Cardiac muscle cell (in vitro differentiated cells and primary cell): ENCODE data around the gene RNASE11. TPM values are rescaled to one million over a fixed set of nuclear protein-coding genes. Genes with fewer than 3 reads are reported as not detected.
A peak's percentile ranks its signal among the peaks of the same experiment; 100 is the strongest.

Experiments used
- DNase-seq, 2 donors: peaks; one replicate each; pipeline versions ENCODE4 v3.0.0 to v3.0.0-alpha.2; 2010 to 2017; ENCODE audit warnings: low read depth in 1 of 2, low spot score in 1 of 2
- H3K27ac ChIP-seq: fragments of 200-600 bp; sonication (generic); 2 replicates; pipeline ENCODE4 v1.5.1; 2016
- H3K27me3 ChIP-seq: fragments of 200-600 bp; sonication (generic); 2 replicates; pipeline ENCODE4 v1.6.0; 2016; ENCODE audit warnings: control low read depth
- H3K36me3 ChIP-seq: fragments of 200-600 bp; sonication (generic); 2 replicates; pipeline ENCODE4 v1.5.1; 2016; ENCODE audit warnings: control low read depth
- H3K4me1 ChIP-seq: fragments of 200-600 bp; sonication (generic); 2 replicates; pipeline ENCODE4 v1.8.1; 2017; ENCODE audit warnings: low read depth, mild to moderate bottlenecking, mixed run types
- H3K4me3 ChIP-seq: fragments of 200-600 bp; sonication (generic); 2 replicates; pipeline ENCODE4 v1.5.1; 2016; ENCODE audit warnings: mild to moderate bottlenecking
- H3K9me3 ChIP-seq: fragments of 200-600 bp; sonication (generic); 2 replicates; pipeline ENCODE4 v1.5.1; 2017; ENCODE audit warnings: low read depth, mild to moderate bottlenecking, control low read depth
- CTCF ChIP-seq: IDR thresholded peaks from 2 replicates; pipeline ENCODE4 v1.5.1; 2012; ENCODE audit warnings: low read depth, mild to moderate bottlenecking, low read length
- polyA plus RNA-seq: library from polyadenylated mRNA; unstranded; fragments of >200 nt; fragmentation: Nextera tagmentation; extraction: Ambion mirVana; gene quantifications from 2 replicates; pipeline ENCODE4 v1.2.1, GENCODE V29; 2016
- total RNA-seq: library from RNA; depleted of rRNA; stranded (reverse); fragments of >200 nt; gene quantifications from 2 replicates; pipeline ENCODE4 v1.2.3, GENCODE V29; 2016

Gene RNASE11
- total RNA-seq (not detected in 2 replicates), polyA plus RNA-seq (not detected in 2 replicates)

- Histone ChIP-seq H3K9me3 (no peaks in the 10 kb centered on the region), H3K36me3 (no peaks in the 10 kb centered on the region), H3K4me1 (no peaks in the 10 kb centered on the region), H3K27me3 (no peaks in the 10 kb centered on the region), H3K4me3 (no peak within 1 kb of the TSS), H3K27ac (no peak within 1 kb of the TSS)
- no peak for DNase-seq
- no peak for TF ChIP-seq CTCF
Measured at GRCh38 chr14:20587489-20588154, at the start of gene RNASE11. Gene RNASE11, minus strand, starts transcription at chr14:20588001.

- no peaks in the 10 kb centered on the region for H3K4me1 ChIP-seq
- peak overlapping the region; percentile 43 for H3K4me3 ChIP-seq
- H3K27ac ChIP-seq: no peak overlapping the region
- no peak for TF ChIP-seq CTCF
- DNase-seq: peak; percentile 55 to 76
- peaks cover 41% of the 10 kb centered on the region for H3K27me3 ChIP-seq
- H3K9me3 ChIP-seq: no peaks in the 10 kb centered on the region
- H3K36me3 ChIP-seq: no peaks in the 10 kb centered on the region
Measured at GRCh38 chr14:20632831-20633691, 45.3 kb upstream of the RNASE11 start.

GRCh38 chr14:20632448-20632830, 44.6 kb upstream of the RNASE11 start:
- H3K4me3 ChIP-seq: peak overlapping the region; percentile 43
- peaks cover 46% of the 10 kb centered on the region for H3K27me3 ChIP-seq

GRCh38 chr14:20631880-20632389, 44.1 kb upstream of the RNASE11 start:
- no peak for TF ChIP-seq CTCF
- DNase-seq: peak; percentile 80

More at GRCh38 chr14:20632448-20632830, 44.6 kb upstream of the RNASE11 start:
- no peak for DNase-seq
- no peak for TF ChIP-seq CTCF
- Histone ChIP-seq H3K36me3 (no peaks in the 10 kb centered on the region), H3K9me3 (no peaks in the 10 kb centered on the region), H3K4me1 (no peaks in the 10 kb centered on the region), H3K27ac (no peak overlapping the region)

GRCh38 chr14:20631023-20631879, 43.5 kb upstream of the RNASE11 start:
- Histone ChIP-seq H3K27me3 (peaks cover 52% of the 10 kb centered on the region), H3K4me1 (no peaks in the 10 kb centered on the region), H3K36me3 (no peaks in the 10 kb centered on the region), H3K27ac (no peak overlapping the region), H3K4me3 (peak overlapping the region; percentile 43), H3K9me3 (no peaks in the 10 kb centered on the region)
- peak; percentile 43 to 63 for DNase-seq
- no peak for TF ChIP-seq CTCF

More at GRCh38 chr14:20631880-20632389, 44.1 kb upstream of the RNASE11 start:
- H3K4me3 ChIP-seq: peak overlapping the region; percentile 43
- no peaks in the 10 kb centered on the region for H3K9me3 ChIP-seq
- H3K27me3 ChIP-seq: peaks cover 46% of the 10 kb centered on the region
- H3K4me1 ChIP-seq: no peaks in the 10 kb centered on the region
- H3K36me3 ChIP-seq: no peaks in the 10 kb centered on the region
- H3K27ac ChIP-seq: no peak overlapping the region
